Dedifferentiated amniotic fluid mesenchymal stem cell (primary cell): ENCODE data around the gene NAXD.
"Not testable (repeated sequence)": the region's sequence is repeated elsewhere in the genome, so short reads cannot be mapped to it uniquely, and the experiment has no call there.

Experiments
- DNase-seq: peaks from one replicate; pipeline ENCODE4 v3.0.0-alpha.2; 2016; ENCODE audit errors: extremely low spot score

NAXD gene

GRCh38 chr13:110664673-110665072, 49.3 kb downstream of the NAXD start:
- no peak for DNase-seq

GRCh38 chr13:110665491-110666254, 50.3 kb downstream of the NAXD start:
- DNase-seq: no peak

GRCh38 chr13:110666255-110666533, 50.8 kb downstream of the NAXD start:
- no peak for DNase-seq

- no peak for DNase-seq
Measured at GRCh38 chr13:110669036-110669435, 53.7 kb downstream of the NAXD start.

GRCh38 chr13:110669814-110670213, 54.5 kb downstream of the NAXD start:
- not testable (repeated sequence) for DNase-seq

- DNase-seq: no peak
Measured at GRCh38 chr13:110676595-110677587, 61.5 kb downstream of the NAXD start.

- no peak for DNase-seq
Measured at GRCh38 chr13:110677731-110678545, 62.6 kb downstream of the NAXD start.

- no peak for DNase-seq
Measured at GRCh38 chr13:110680852-110681251, 65.5 kb downstream of the NAXD start.

- no peak for DNase-seq
Measured at GRCh38 chr13:110681868-110682550, 66.7 kb downstream of the NAXD start.

- DNase-seq: no peak
Measured at GRCh38 chr13:110682746-110683145, 67.4 kb downstream of the NAXD start.

GRCh38 chr13:110683203-110683883, 68.0 kb downstream of the NAXD start:
- DNase-seq: no peak

GRCh38 chr13:110683921-110684320, 68.6 kb downstream of the NAXD start:
- no peak for DNase-seq

- DNase-seq: no peak
Measured at GRCh38 chr13:110684388-110685056, 69.2 kb downstream of the NAXD start.

GRCh38 chr13:110685305-110686020, 70.1 kb downstream of the NAXD start:
- peak; percentile 31 for DNase-seq

GRCh38 chr13:110687736-110688135, 72.4 kb downstream of the NAXD start:
- no peak for DNase-seq

- DNase-seq: no peak
Measured at GRCh38 chr13:110689041-110689440, 73.7 kb downstream of the NAXD start.
